Activated naive CD8-positive, alpha-beta T cell (primary cell): ENCODE results near the gene SH3GL1.
A peak's percentile ranks its signal among the peaks of the same experiment; 100 is the strongest.

Experiments
- H3K27ac Mint-ChIP-seq: one replicate; pipeline ENCODE4 v1.8.0; 2021; ENCODE audit warnings: mixed read lengths
- H3K27me3 Mint-ChIP-seq: one replicate; pipeline ENCODE4 v1.8.0; 2021; ENCODE audit warnings: mixed read lengths
- H3K36me3 Mint-ChIP-seq: one replicate; pipeline ENCODE4 v1.8.0; 2021; ENCODE audit warnings: mixed read lengths
- H3K4me1 Mint-ChIP-seq: one replicate; pipeline ENCODE4 v1.8.0; 2021; ENCODE audit warnings: low read depth, mixed read lengths
- H3K4me3 Mint-ChIP-seq: one replicate; pipeline ENCODE4 v1.8.0; 2021; ENCODE audit warnings: mild to moderate bottlenecking, mixed read lengths
- H3K9me3 Mint-ChIP-seq: one replicate; pipeline ENCODE4 v1.8.0; 2021; ENCODE audit warnings: low read depth, mixed read lengths

Gene SH3GL1

DNA sequence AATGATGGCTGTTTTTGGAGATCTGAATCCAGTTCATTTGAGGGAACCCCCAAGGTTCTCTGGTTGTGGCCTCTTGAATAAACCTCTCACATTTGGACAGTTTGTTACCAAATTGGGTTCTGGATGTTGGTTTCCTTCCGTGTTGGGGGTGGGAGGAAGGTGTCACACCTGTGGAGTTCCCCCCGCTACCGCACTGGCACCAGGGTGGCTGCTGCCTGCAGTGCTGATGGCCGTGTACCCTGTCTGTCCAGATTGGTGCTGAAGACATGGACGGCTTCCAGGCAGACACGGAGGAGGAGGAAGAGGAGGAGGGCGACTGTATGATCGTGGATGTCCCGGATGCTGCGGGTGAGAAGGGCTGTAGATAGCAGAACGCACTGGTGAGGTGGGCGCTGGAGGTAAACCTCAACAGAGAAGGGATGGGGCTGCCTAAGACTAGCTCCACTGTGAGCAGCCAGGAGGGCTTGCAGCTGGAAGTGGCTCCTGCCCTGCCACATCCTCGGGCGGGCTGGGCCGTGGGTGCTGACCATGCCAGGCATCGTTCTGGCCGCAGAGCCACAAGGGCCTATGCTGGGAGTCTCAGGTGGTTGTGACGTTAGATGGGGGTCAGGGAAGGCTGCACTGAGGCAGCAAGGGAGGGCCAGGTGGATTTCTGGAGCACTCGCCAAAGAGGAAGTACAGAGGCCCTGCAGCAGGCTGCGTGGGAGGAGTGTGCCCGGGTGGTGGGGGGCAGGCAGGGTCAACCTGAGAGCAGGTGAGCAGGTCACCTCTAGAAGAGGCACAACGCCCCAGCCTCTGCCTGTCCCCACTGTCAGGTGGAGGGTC is 41.9 kb upstream of the SH3GL1 start:
- Mint-ChIP-seq H3K4me3 (peak overlapping the region; percentile 72), H3K27me3 (no peaks in the 10 kb centered on the region), H3K27ac (peak overlapping the region; percentile 38), H3K4me1 (peaks cover 4% of the 10 kb centered on the region), H3K36me3 (peaks cover 3% of the 10 kb centered on the region), H3K9me3 (no peaks in the 10 kb centered on the region)

DNA sequence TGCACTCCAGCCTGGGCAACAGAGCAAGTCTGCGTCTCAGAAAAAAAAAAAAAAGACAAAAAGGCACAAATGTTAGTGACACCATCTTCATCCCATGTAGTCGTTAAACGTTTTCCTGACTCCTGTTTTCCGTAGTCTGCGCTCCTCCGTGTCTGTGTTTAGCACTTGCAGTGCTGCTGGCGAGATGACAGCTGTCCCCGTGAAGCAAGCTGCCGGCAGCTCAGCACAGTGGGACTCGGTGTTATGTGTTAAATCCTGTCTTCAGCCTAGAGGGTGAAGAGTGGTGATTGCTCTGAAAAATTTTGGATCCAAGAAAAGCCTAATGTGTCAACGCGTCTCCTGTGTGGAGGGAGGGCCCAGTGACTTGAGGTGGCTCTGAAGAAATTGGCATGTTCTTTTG is 38.9 kb upstream of the SH3GL1 start:
- no peaks in the 10 kb centered on the region for H3K9me3 Mint-ChIP-seq
- H3K27ac Mint-ChIP-seq: no peak overlapping the region
- no peaks in the 10 kb centered on the region for H3K27me3 Mint-ChIP-seq
- peaks cover 4% of the 10 kb centered on the region for H3K4me1 Mint-ChIP-seq
- H3K4me3 Mint-ChIP-seq: no peak overlapping the region
- peaks cover 8% of the 10 kb centered on the region for H3K36me3 Mint-ChIP-seq

DNA sequence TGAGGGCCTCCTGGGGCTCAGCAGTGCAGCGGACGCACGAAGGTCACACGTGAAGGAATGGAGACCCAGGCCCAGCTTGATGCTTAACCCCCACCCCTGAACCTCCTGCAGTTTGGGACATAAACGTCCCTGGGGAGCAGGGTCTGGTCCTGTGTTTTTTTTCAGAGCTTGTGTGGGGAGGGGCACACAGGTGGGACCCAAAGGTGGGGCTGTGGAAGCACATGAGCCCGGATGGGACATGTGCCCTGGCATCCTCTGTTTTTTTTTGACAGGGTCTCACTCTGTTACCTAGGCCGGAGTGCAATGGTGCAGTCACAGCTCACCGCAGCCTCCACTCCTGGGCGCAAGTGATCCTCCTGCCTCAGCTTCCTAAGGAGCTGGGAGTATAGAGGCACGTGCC is 36.8 kb upstream of the SH3GL1 start:
- no peak overlapping the region for H3K27ac Mint-ChIP-seq
- no peaks in the 10 kb centered on the region for H3K9me3 Mint-ChIP-seq
- H3K4me3 Mint-ChIP-seq: no peak overlapping the region
- peaks cover 8% of the 10 kb centered on the region for H3K36me3 Mint-ChIP-seq
- no peaks in the 10 kb centered on the region for H3K27me3 Mint-ChIP-seq
- H3K4me1 Mint-ChIP-seq: peaks cover 1% of the 10 kb centered on the region

DNA sequence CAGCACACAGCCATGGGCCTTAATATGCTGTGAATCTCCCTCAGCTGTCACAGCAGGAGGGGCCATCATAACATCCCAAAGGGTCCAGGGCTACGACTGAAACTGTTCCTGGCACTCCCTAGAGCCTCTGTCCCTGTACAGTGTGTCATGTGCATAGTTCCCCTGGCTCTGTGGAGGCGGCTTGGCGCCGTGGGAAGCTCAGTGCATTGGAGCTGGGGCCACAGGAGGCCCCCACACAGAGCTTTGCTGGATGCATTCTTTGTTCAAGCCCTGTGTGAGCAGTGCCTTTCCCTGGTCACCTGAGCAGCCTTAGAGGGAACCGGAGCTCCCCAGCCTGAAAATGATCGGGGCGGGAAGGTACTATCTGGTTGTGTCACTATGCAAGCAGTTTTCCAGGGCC is 35.9 kb upstream of the SH3GL1 start:
- Mint-ChIP-seq H3K27ac (no peak overlapping the region), H3K27me3 (no peaks in the 10 kb centered on the region), H3K4me1 (no peaks in the 10 kb centered on the region), H3K36me3 (peaks cover 8% of the 10 kb centered on the region), H3K4me3 (no peak overlapping the region), H3K9me3 (no peaks in the 10 kb centered on the region)

DNA sequence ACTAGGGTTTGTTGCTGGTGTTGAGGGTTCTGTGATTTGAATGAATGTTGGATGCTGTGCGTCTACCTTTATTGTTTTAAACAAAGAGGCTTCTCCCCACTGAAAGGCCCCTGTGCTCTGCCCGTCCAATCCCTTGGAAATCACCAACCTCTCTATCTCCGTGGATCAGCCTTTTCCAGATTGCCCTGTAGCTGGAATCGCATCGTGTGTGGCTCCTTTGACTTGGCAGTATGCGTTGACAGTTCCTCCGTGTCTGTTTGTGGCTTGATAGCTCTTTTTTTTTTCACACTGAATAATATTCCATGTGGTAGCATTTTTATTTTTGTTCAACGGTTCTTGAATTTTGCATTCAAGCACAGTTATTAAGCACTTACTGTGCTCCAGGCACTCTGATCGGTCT is 34.0 kb upstream of the SH3GL1 start:
- Mint-ChIP-seq H3K9me3 (no peaks in the 10 kb centered on the region), H3K27me3 (no peaks in the 10 kb centered on the region), H3K4me1 (no peaks in the 10 kb centered on the region), H3K36me3 (peaks cover 12% of the 10 kb centered on the region), H3K27ac (no peak overlapping the region), H3K4me3 (no peak overlapping the region)

DNA sequence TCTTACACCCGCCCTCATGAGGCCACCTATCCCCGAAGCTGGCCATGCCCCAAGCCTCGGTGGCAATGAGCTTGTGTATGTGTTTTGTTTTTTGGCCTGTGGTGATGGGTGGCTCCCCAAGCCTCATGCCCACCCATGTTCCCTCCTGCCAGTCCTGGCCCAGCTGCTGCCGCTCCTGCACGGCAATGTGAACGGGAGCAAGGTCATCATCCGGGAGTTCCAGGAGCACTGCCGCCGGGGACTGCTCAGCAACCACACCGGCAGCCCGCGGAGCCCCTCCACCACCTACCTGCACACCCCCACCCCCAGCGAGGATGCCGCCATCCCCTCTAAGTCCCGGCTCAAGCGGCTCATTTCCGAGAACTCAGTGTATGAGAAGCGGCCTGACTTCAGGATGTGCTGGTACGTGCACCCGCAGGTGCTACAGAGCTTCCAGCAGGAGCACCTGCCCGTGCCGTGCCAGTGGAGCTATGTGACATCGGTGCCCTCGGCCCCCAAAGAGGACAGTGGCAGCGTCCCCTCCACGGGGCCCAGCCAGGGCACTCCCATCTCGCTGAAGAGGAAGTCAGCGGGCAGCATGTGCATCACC is 32.7 kb upstream of the SH3GL1 start:
- Mint-ChIP-seq H3K27me3 (no peaks in the 10 kb centered on the region), H3K4me1 (no peaks in the 10 kb centered on the region), H3K4me3 (no peak overlapping the region), H3K27ac (no peak overlapping the region), H3K9me3 (no peaks in the 10 kb centered on the region), H3K36me3 (peaks cover 10% of the 10 kb centered on the region)

DNA sequence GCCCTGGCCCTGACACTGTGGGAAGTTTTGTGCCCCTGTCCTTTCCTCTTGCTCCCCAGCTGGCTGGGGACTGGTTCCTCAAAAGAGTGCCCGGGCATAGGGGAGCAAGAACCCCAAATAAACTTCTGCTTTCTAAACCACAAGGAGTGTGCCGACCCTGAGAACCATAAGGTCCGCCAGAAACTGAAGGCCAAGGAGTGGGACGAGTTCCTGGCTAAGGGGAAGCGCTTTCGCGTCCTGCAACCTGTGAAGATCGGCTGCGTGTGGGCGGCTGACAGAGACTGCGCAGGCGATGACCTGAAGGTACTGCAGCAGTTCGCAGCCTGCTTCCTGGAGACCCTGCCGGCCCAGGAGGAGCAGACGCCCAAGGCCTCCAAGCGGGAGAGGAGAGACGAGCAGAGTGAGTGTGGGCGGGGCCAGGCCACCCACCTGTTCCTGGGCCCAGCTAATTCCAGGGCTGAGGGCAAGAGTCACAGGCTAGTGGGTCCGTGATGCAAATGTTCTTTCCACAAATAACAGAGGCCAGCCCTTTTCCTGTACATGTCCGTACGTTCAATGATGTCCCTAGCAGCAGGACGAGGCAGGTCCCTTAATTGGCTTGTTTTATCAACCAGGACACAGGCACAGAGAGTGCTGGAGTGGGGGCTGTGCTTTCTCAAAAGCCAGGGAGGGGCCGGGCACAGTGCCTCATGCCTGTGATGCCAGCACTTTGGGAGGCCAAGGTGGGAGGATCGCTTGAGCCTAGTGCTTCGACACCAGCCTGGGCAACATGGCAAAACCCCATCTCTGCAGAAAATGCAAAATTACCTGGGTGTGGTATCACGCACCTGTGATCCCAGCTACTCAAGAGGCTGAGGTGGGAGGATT is 31.7 kb upstream of the SH3GL1 start:
- H3K27ac Mint-ChIP-seq: no peak overlapping the region
- H3K4me3 Mint-ChIP-seq: no peak overlapping the region
- H3K36me3 Mint-ChIP-seq: peaks cover 10% of the 10 kb centered on the region
- no peaks in the 10 kb centered on the region for H3K4me1 Mint-ChIP-seq
- H3K9me3 Mint-ChIP-seq: no peaks in the 10 kb centered on the region
- H3K27me3 Mint-ChIP-seq: no peaks in the 10 kb centered on the region

DNA sequence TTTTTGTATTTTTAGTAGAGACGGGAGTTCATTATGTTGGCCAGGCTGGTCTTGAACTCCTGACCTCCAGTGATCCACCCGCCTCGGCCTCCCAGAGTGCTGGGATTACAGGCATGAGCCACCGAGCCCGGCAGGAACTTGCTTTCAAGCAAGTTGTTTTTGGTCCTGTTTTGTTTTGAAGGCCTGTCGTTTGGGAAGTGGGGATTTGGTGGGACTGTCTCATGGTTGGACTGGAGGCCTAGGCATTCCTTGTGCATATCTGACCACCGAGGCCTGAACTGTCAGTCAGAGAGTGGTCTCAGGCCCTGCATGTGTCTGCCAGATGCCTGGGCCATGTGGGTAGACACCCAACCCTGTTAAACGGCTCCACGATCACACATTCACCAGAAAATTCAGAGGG is 30.9 kb upstream of the SH3GL1 start:
- no peak overlapping the region for H3K4me3 Mint-ChIP-seq

DNA sequence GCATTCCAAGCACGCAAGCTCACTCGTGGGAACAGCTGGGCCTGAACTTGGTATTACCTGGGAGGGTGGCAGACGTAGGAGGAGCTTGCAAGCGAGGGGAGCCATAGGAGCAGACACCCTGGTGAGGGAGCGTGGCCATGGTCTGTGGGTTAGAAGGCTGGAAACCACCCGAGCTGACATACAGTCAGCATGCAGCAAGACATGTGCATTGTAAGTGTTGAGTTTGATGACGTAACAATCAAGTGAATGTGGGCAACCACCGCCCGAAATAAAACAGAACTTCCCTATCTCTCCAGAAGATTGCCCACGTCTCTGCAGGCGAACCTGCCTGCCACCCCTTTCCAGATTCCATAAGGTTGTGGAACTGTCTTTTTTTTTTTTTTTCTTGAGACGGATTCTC is 30.4 kb upstream of the SH3GL1 start:
- H3K4me1 Mint-ChIP-seq: no peaks in the 10 kb centered on the region
- H3K9me3 Mint-ChIP-seq: no peaks in the 10 kb centered on the region
- H3K36me3 Mint-ChIP-seq: peaks cover 10% of the 10 kb centered on the region
- H3K27ac Mint-ChIP-seq: no peak overlapping the region
- H3K4me3 Mint-ChIP-seq: no peak overlapping the region
- H3K27me3 Mint-ChIP-seq: no peaks in the 10 kb centered on the region

More for the DNA sequence above, 30.9 kb upstream of the SH3GL1 start:
- Mint-ChIP-seq H3K4me1 (no peaks in the 10 kb centered on the region), H3K36me3 (peaks cover 10% of the 10 kb centered on the region), H3K9me3 (no peaks in the 10 kb centered on the region), H3K27me3 (no peaks in the 10 kb centered on the region), H3K27ac (no peak overlapping the region)

DNA sequence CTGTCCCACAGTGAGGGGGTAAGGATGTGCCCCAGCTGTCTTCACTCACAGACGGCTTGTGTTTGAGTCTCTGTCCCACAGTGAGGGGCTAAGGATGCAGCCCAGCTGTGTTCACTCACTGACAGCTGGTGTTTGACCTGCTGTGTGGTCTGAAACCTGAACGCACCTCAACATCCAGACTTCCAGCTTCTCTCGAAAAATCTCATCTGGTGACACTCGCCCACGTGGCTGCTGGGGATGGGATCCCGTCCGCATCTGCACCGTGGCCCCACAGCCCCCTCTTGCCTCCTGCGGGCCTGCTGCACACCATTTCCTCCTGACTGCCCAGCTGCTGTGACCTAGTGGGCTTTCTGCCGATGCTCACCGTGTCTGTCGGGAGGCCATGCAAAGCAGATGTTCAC is 29.4 kb upstream of the SH3GL1 start:
- peaks cover 9% of the 10 kb centered on the region for H3K36me3 Mint-ChIP-seq
- H3K27me3 Mint-ChIP-seq: no peaks in the 10 kb centered on the region
- no peak overlapping the region for H3K27ac Mint-ChIP-seq
- no peaks in the 10 kb centered on the region for H3K9me3 Mint-ChIP-seq
- no peaks in the 10 kb centered on the region for H3K4me1 Mint-ChIP-seq
- no peak overlapping the region for H3K4me3 Mint-ChIP-seq

DNA sequence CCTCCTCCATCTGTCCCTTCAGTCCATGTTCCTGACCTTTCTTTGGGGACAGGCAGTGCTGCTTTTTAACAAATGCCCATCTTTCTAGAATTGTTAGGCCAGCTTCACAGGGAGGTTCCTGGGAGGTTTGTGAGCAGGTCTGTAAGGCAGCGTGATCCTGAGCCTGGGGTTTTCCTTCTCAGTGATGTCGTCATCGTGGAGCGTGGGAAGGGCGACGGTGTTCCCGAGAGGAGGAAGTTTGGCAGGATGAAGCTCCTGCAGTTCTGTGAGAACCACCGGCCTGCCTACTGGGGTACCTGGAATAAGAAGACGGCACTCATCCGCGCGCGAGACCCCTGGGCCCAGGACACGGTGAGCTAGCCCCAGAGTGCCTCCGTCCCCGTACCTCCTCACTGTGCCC is 28.9 kb upstream of the SH3GL1 start:
- no peak overlapping the region for H3K4me3 Mint-ChIP-seq
- H3K4me1 Mint-ChIP-seq: no peaks in the 10 kb centered on the region
- no peaks in the 10 kb centered on the region for H3K9me3 Mint-ChIP-seq
- no peak overlapping the region for H3K27ac Mint-ChIP-seq
- H3K36me3 Mint-ChIP-seq: peaks cover 5% of the 10 kb centered on the region
- no peaks in the 10 kb centered on the region for H3K27me3 Mint-ChIP-seq

DNA sequence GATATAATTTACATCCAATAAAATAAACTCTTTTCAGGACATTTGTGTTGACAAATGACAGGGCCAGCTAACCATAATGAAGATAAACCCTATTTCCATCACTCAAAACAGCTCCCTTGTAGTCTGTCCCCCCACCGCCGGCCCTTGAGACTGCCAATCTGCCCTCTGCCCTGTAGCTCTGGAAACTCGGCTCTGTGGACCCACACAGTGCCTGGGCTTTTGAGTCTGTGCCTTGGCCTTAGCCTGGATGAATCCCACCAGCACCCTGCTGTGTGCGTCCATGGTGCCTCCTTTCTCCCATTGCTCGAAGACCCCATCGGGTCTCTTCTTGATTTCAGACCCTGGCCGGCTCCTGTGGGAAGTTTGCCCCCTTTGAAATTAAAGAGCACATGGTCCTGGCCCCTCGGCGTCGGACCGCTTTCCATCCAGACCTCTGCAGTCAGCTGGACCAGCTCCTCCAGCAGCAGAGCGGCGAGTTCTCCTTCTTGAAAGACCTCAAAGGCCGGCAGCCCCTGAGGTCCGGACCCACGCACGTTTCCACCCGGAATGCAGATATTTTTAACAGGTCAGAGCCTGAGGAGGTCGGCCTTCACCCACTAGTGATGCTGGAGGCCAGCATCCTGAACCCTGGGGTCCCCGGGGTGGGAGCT is 28.1 kb upstream of the SH3GL1 start:
- no peak overlapping the region for H3K27ac Mint-ChIP-seq
- no peaks in the 10 kb centered on the region for H3K4me1 Mint-ChIP-seq
- no peak overlapping the region for H3K4me3 Mint-ChIP-seq
- no peaks in the 10 kb centered on the region for H3K9me3 Mint-ChIP-seq
- peaks cover 5% of the 10 kb centered on the region for H3K36me3 Mint-ChIP-seq
- no peaks in the 10 kb centered on the region for H3K27me3 Mint-ChIP-seq

DNA sequence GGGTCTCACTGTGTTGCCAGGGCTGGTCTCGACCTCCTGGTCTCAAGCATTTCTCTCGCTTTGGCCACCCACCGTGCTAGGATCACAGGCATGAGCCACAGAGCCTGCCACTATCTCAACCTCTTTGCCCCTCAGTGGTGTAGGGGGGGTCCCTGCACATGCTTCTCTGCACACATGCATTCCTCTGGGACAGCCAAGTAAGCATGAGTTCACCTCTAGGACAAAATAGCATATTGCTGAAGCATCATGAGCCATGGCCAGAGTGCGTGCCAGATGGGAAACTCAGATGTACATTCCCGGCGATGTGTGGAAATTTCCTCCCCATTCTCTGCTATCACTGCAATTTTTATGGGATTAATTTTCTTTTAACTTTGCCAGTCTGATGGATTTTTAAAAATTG is 25.2 kb upstream of the SH3GL1 start:
- H3K27ac Mint-ChIP-seq: no peak overlapping the region
- no peaks in the 10 kb centered on the region for H3K4me1 Mint-ChIP-seq
- no peaks in the 10 kb centered on the region for H3K9me3 Mint-ChIP-seq

DNA sequence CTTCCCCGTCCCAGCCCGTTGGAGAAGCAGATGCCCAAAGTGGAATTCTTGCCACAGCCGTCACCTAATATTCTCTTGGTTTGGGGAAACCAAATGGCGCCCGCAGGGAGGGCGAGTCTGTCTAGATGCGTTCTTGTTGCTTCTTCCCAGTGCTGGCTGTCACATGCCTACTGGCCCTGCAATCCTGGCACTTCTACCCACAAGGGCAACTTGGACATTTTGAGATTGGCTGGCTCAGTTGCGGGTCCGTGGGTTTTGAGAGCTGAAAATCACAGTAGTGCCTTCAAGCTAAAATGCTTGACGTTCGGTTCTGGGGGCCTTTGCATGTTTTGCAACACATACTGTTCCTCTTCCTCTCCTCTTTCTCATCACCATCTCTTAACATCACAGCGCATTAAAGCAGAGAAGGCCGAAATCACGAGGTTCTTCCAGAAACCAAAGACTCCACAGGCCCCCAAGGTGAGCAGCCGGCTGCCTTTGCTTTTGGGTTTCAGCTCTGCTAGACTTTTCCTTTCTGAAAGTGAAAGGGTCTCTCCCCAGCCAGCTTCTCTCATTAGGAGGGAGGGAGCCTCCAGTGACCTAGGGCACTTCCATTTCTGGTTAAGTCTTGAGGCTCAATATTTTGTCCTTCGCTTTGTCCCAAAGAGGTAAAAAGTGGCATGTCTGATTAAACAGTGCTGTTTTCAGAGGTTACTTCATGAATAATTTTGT is 23.2 kb upstream of the SH3GL1 start:
- Mint-ChIP-seq H3K4me3 (no peak overlapping the region), H3K27ac (no peak overlapping the region), H3K9me3 (no peaks in the 10 kb centered on the region), H3K4me1 (no peaks in the 10 kb centered on the region), H3K36me3 (peaks cover 2% of the 10 kb centered on the region), H3K27me3 (no peaks in the 10 kb centered on the region)

More for the DNA sequence above, 25.2 kb upstream of the SH3GL1 start:
- Mint-ChIP-seq H3K36me3 (peaks cover 3% of the 10 kb centered on the region), H3K4me3 (no peak overlapping the region), H3K27me3 (no peaks in the 10 kb centered on the region)
